ENCODE data around the gene LMBR1. TPM values are rescaled to one million over a fixed set of nuclear protein-coding genes. Genes with fewer than 3 reads are reported as not detected.
"Not testable (repeated sequence)": the region's sequence is repeated elsewhere in the genome, so short reads cannot be mapped to it uniquely, and the experiment has no call there.

Gene LMBR1
- total RNA-seq, 6 experiments from 2014 or later: 33.1 to 37.8 (median 36.1) TPM

DNA sequence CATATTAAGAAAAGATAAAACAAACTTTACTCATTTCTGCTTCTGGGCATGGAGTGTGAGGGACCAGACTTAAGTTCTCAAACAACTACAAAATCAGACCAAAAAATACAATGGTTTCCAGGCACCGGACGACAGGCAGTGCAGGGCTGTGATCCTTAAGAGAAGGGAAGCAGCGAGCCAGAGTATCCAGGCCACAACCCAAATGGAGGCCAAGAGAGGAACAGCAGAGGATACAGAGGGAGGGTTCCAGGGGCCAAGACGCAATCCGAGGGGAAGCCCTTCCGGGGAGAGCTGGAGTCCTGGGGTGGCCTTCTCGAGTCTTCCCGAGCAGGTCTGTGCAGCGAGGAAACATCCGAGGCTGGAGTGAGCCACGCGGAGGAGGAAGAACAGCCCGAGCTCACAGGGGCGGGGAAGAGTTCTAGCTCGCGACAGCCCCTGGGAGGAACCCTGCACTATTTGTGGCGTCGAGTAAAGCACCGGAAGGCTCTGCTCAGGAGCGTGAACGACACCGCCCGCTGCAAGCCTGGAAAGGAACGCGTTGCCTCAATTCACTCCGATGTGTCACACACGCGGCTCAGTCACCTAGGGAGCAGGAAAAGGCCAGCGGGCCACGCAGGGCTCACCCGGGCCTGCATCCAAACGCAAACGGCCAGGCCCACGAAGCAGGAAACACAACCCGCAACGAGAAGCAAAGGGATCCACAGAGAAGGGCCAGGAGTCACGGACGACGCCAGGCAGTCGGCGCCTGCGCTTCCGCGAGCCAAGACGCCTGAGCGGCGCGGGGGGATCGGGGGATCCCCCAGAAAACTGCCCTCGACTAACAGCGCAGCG lies 253.3 kb downstream of the LMBR1 start:
- TF ChIP-seq, protein P1, sequence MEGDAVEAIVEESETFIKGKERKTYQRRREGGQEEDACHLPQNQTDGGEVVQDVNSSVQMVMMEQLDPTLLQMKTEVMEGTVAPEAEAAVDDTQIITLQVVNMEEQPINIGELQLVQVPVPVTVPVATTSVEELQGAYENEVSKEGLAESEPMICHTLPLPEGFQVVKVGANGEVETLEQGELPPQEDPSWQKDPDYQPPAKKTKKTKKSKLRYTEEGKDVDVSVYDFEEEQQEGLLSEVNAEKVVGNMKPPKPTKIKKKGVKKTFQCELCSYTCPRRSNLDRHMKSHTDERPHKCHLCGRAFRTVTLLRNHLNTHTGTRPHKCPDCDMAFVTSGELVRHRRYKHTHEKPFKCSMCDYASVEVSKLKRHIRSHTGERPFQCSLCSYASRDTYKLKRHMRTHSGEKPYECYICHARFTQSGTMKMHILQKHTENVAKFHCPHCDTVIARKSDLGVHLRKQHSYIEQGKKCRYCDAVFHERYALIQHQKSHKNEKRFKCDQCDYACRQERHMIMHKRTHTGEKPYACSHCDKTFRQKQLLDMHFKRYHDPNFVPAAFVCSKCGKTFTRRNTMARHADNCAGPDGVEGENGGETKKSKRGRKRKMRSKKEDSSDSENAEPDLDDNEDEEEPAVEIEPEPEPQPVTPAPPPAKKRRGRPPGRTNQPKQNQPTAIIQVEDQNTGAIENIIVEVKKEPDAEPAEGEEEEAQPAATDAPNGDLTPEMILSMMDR (IDR thresholded peaks at IDR 0.05): no peak
- H3K4me1 Mint-ChIP-seq (ENCODE audit: low read depth): peaks cover 35% of the 10 kb centered on the region
- DNase-seq: no peak
- H3K36me3 Mint-ChIP-seq (ENCODE audit: low read depth): peaks cover 10% of the 10 kb centered on the region
- no peaks in the 10 kb centered on the region for H3K27me3 Mint-ChIP-seq (ENCODE audit: insufficient read depth)
- peak overlapping the region; percentile 93 for H3K4me3 Mint-ChIP-seq
- H3K9me3 Mint-ChIP-seq: peaks cover 5% of the 10 kb centered on the region
- H3K27ac Mint-ChIP-seq: peak overlapping the region; percentile 72

DNA sequence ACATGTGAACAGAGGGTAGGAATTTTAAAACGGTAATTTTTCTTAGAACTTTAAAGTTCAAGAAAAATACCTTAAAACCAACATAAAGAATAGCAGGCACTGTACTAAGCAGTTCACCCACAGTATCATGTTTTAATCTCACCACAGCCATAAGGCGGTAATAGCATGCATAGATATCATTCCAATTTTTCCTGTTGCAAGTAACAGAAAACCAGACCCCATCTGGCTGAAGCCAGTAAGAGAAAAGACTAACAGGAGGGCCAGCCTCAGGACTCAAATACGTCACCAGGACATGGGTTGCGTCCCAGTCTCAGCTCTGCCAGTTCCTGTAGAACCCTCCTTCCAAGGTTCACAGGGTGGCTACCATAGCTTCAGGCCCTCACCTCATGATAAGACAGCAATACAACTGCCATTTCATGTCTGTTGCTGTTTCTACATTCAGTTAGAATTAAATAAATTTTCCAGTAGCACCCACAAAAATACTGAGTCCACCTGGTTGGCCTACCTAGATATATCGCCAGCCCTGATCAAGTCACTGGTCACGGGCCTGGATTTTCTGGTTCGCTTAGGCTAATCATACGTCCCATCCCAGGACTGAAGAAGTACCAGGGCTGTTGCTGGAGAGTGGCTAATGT lies 254.4 kb downstream of the LMBR1 start:
- peaks cover 35% of the 10 kb centered on the region for H3K4me1 Mint-ChIP-seq (ENCODE audit: low read depth)
- peaks cover 5% of the 10 kb centered on the region for H3K9me3 Mint-ChIP-seq
- no peak overlapping the region for H3K27ac Mint-ChIP-seq
- no peaks in the 10 kb centered on the region for H3K27me3 Mint-ChIP-seq (ENCODE audit: insufficient read depth)
- DNase-seq: no peak
- TF ChIP-seq, protein P1 (IDR thresholded peaks at IDR 0.05): no peak
- peak overlapping the region; percentile 93; the same call in 1 of the 2 replicates for H3K4me3 Mint-ChIP-seq
- peaks cover 10% of the 10 kb centered on the region for H3K36me3 Mint-ChIP-seq (ENCODE audit: low read depth)

DNA sequence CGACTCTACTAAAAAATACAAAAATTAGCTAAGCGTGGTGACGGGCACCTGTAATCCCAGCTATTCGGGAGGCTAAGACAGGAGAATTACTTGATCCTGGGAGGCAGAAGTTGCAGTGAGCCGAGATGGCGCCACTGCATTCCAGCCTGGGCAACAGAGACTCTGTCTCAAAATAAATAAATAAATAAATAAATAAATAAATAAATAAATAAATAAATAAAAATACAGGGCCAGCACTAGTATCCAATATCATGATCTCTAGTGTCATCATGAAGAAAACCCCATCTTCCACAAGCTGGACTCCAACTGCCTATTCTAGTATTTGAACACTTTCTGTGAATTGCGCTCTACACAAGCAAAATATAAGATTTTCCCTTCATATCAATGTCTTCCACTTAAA lies 255.9 kb downstream of the LMBR1 start:
- H3K36me3 Mint-ChIP-seq (ENCODE audit: low read depth); DNase-seq; H3K9me3 Mint-ChIP-seq; H3K4me3 Mint-ChIP-seq; H3K27me3 Mint-ChIP-seq (ENCODE audit: insufficient read depth); H3K27ac Mint-ChIP-seq: not testable (repeated sequence)
- peaks cover 35% of the 10 kb centered on the region for H3K4me1 Mint-ChIP-seq (ENCODE audit: low read depth)

DNA sequence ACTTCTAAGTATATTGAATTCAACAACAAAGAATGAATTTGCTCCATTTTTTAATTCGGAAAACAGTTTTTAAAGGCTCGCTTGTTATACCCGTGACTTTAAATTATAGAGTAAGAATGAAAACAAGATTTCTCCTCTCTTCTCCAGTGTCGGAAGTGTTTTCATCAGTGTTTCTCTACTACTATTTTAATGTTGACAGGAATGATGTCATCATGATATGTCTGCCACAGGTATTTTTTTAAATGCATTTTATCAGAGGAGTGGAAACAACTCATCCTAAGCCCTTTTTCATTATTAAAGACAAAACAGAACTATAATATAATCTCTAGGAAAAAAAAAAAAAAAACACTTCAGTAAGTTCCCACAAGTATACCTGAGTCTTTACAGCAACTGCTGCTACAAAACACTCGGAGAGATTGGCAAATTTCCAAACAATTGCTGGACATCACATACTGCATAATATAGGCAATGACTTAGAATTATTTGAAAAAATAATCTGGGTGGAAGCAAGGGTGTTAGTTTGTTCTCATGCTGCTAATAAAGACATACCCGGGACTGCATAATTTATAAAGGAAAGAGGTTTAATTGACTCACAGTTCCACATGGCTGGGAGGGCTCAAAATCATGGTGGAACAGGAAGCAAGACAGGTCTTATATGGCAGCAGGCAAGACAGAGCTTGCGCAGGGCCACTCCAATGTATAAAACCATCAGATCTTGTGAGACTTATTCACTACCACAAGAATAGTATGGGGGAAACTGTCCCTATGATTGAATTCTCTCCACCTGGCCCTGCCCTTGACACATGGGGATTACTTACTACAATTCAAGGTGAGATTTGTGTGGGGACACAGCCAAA lies 257.2 kb downstream of the LMBR1 start:
- peaks cover 4% of the 10 kb centered on the region; the same call in 1 of the 2 replicates for H3K27me3 Mint-ChIP-seq (ENCODE audit: insufficient read depth)
- no peak overlapping the region for H3K27ac Mint-ChIP-seq
- no peak for DNase-seq
- H3K4me3 Mint-ChIP-seq: no peak overlapping the region
- H3K4me1 Mint-ChIP-seq (ENCODE audit: low read depth): peaks cover 26% of the 10 kb centered on the region
- peaks cover 10% of the 10 kb centered on the region for H3K36me3 Mint-ChIP-seq (ENCODE audit: low read depth)
- TF ChIP-seq, protein P1 (IDR thresholded peaks at IDR 0.05): no peak
- H3K9me3 Mint-ChIP-seq: peaks cover 5% of the 10 kb centered on the region

DNA sequence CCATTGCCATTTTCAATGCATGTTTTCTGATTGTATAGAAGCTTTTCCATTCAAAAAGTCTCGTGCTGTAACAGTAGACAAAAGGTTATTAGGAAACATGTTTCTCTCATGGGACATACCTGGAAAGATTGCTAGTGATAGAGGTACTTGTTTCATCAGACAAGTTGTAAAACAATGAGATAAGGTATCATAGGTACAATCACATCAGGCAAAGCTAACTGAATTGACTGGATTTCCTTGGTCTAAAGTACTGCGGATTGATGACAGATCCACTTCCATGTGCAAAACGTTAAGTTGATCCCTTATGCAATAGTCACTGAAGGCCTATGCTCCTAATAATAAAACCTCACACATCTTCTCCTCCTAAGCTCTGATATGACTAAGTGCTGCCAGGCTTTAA lies 258.9 kb downstream of the LMBR1 start:
- H3K36me3 Mint-ChIP-seq (ENCODE audit: low read depth): peaks cover 4% of the 10 kb centered on the region
- DNase-seq: no peak
- H3K4me1 Mint-ChIP-seq (ENCODE audit: low read depth): peaks cover 20% of the 10 kb centered on the region
- TF ChIP-seq, protein P1 (IDR thresholded peaks at IDR 0.05): no peak
- no peak overlapping the region for H3K27ac Mint-ChIP-seq
- no peak overlapping the region for H3K4me3 Mint-ChIP-seq
- peaks cover 4% of the 10 kb centered on the region; the same call in 1 of the 2 replicates for H3K27me3 Mint-ChIP-seq (ENCODE audit: insufficient read depth)
- H3K9me3 Mint-ChIP-seq: peaks cover 6% of the 10 kb centered on the region; the same call in 1 of the 2 replicates
